ENCODE data around the gene SNX1.

SNX1 gene

DNA sequence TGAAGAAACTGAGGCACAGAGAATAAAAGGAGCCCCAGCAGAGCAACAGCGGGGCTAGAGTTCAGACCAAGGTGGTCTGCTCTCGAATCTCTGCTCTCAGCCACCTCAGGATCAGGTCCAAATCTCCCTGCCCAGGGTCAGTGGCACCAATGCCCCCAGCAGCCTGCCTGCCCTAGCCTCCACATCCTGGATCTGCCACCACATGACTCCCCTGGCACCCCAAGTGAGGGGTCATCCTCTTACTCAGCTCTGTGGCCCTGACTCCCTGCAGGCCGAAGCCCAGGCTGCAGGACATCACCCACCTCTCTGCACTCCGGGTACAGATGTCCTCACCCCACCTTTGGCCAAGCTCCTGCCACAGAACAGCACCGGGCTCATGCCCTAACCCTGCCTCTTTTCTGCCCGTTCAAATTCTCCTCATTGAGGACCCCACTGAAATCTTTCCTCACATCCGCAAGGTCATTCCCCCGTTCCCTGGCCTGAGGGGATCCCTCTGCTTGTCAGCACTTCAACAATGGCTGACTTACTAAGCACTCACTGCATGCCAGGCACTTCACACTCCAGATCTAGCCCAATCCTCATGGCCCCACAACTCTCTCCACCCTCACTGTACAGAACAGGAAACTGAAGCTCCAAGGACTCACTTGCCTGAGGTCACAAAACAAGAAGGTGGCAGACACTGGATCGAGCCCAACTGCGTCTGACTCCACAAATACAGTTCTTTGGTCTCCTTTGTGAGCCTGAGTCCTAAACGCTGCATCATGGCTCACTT lies 62.8 kb downstream of the SNX1 start:
- H3K4me3 ChIP-seq (replicated peaks; ENCODE audit: low read depth, low read length): no peak overlapping the region
- no peak for DNase-seq (ENCODE audit: extremely low read depth, low read depth)
- TF ChIP-seq, protein P1, sequence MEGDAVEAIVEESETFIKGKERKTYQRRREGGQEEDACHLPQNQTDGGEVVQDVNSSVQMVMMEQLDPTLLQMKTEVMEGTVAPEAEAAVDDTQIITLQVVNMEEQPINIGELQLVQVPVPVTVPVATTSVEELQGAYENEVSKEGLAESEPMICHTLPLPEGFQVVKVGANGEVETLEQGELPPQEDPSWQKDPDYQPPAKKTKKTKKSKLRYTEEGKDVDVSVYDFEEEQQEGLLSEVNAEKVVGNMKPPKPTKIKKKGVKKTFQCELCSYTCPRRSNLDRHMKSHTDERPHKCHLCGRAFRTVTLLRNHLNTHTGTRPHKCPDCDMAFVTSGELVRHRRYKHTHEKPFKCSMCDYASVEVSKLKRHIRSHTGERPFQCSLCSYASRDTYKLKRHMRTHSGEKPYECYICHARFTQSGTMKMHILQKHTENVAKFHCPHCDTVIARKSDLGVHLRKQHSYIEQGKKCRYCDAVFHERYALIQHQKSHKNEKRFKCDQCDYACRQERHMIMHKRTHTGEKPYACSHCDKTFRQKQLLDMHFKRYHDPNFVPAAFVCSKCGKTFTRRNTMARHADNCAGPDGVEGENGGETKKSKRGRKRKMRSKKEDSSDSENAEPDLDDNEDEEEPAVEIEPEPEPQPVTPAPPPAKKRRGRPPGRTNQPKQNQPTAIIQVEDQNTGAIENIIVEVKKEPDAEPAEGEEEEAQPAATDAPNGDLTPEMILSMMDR (IDR thresholded peaks at IDR 0.05; ENCODE audit: low read depth, low read length, missing control alignments): no peak

DNA sequence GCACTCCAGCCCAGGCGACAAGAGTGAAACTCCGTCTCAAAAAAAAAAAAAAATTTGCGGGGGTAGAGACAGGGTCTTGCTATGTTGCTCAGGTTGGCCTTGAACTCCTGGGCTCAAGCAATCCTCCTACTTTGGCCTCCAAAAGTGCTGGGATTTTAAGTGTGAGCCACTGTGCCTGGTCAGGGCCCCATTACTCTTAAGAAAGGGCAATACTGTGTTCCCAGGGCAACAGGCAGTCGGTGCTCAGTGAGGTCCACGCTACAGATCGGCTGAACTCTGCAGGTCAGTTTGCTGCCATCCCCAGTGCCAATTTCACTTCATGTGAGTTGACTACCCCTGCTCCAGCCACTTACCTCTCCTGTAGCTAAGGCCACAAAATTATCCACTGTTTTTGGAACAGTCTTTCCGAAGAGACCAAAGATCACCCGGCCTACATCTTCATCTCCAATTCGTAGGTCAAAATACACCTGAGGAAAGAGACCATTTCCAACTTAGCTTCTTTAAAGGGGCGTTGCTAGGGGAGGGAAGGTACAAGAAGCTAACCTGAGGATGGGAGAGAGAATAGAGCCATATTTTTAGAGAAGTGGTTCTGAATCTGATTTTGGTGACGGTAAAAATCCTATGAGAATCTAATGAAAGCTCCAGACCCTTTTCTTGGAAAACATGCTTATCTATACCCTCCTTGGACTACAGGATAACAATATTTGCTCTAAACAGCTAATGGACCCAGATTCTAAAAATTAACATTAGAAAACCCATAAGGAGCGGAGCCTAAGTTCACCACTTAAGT lies 66.1 kb downstream of the SNX1 start:
- DNase-seq (ENCODE audit: extremely low read depth, low read depth): no peak
- TF ChIP-seq, protein P1 (IDR thresholded peaks at IDR 0.05; ENCODE audit: low read depth, low read length, missing control alignments): no peak
- peak overlapping the region; percentile 73 for H3K4me3 ChIP-seq (replicated peaks; ENCODE audit: low read depth, low read length)

DNA sequence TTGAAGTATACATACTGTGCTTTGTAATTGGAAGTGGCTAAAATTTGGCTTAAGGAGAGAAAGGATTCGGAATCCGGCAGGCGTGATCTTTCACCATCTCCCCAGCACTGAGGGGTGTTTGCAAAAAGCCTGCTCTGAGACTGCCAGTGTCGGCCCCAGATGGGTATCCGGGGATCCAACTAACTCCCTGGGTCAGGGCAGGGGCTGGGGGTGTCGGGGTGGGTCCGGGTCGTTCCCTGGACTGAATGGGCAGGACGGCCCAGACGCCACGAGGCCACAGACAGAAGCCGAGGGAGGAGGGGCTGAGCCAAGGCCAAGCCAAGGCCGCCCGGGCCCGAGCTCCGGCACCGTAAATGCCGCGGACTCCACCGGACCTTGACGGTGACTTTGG lies 66.7 kb downstream of the SNX1 start:
- peak overlapping the region; percentile 73 for H3K4me3 ChIP-seq (replicated peaks; ENCODE audit: low read depth, low read length)
- TF ChIP-seq, protein P1 (IDR thresholded peaks at IDR 0.05; ENCODE audit: low read depth, low read length, missing control alignments): no peak
- DNase-seq (ENCODE audit: extremely low read depth, low read depth): no peak

DNA sequence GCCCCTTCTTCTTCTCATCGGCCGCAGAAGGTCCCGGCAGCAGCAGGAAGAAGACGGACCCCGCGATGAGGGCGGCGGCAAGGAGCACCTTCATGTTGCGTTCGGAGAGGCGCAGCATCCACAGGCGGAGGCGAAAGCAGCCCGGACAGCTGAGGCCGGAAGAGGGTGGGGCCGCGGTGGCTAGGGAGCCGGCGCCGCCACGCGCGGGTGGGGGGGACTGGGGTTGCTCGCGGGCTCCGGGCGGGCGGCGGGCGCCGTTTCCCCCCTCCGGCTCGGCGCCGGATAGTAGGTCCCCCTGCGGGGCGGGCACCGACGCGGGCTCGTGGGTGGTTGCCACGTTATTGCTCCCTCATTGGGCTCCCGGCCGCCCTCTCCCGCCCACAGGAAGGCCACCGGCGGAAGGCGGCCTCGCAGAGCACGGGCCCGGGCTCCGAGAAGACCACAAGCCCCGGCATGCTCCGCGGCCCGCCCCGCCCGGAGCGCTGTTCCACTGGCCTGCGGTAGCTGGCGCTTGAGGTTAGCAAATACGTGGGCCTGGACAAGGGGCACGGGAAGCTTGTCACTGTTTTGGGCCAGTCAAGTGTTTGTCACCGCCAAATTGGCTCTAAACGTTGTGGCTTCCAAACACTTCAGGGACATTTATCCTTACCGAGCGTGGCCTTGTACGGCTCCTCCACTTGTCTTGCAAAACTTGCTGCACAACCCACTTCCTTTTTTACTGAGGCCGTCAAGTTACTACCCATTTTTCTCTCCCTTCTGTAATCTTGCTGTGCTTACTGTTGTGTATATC lies 67.3 kb downstream of the SNX1 start, which contains the start of gene PPIB:
Gene PPIB, minus strand, starts transcription at position 154 of the 790 bp plus-strand sequence. Its CDS starts 36 bp downstream, at position 118.
- TF ChIP-seq, protein P1 (IDR thresholded peaks at IDR 0.05; ENCODE audit: low read depth, low read length, missing control alignments): peak; percentile 22
- peak within 1 kb of the TSS; percentile 73 for H3K4me3 ChIP-seq (replicated peaks; ENCODE audit: low read depth, low read length)
- peak; percentile 90 for DNase-seq (ENCODE audit: extremely low read depth, low read depth)

DNA sequence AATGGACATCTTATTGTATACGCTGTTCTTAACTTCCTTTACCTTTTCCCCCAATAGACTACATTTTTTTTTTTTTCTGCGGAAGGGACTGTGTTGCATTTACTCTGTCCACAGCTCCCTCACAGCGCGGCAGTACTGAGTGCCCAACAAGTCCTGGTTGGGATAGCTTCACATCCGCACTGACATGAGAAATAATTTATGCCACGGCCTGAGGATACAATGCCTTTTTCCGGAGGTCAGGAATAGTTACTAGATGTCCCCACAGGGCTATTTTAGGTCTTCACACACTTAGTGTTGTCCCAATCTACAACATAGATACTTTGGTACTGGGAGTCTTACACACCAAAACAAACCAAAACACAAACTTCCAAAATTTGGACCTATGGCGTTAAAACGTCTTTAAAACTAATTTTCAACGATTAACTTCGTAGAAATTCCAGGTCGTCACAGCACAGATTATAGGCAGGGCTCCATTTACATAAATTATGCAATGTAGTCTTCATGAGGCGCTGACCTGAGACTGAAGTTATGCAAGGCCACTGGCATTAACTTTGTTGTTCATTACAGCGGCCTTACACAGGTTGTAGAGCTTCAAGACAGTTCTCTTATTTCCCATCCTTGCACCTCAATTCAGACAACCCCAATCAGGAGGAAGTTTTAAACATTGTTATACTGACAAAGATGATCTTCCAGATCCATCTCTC lies 68.0 kb downstream of the SNX1 start:
- TF ChIP-seq, protein P1 (IDR thresholded peaks at IDR 0.05; ENCODE audit: low read depth, low read length, missing control alignments): no peak
- peak overlapping the region; percentile 39 for H3K4me3 ChIP-seq (replicated peaks; ENCODE audit: low read depth, low read length)
- no peak for DNase-seq (ENCODE audit: extremely low read depth, low read depth)

DNA sequence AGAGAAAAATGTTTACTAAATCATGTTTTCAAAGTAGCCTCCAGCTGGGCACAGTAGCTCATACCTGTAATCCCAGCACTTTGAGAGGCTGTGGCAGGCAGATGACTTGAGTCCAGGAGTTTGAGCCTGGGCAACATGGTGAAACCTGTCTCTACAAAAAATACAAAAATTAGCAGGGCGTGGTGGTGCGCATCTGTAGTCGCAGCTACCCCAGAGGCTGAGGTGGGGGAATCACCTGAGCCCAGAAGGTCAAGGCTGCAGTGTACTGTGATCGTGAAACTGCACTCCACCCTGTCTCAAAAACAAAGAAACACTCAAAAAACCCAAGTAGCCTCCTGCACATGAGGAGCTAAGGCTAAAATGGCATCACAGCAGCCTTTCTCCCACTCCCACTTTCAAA lies 68.7 kb downstream of the SNX1 start:
- no peak for DNase-seq (ENCODE audit: extremely low read depth, low read depth)
- TF ChIP-seq, protein P1 (IDR thresholded peaks at IDR 0.05; ENCODE audit: low read depth, low read length, missing control alignments): no peak
- no peak overlapping the region for H3K4me3 ChIP-seq (replicated peaks; ENCODE audit: low read depth, low read length)
